ENCODE results near the gene SELENOS. TPM values are rescaled to one million over a fixed set of nuclear protein-coding genes. Genes with fewer than 3 reads are reported as not detected.

The SELENOS gene
- polyA plus RNA-seq, 1 donor from 2014 or later: 136 TPM

- H3K9ac ChIP-seq (ENCODE audit: low read length): no peak overlapping the region
- no peaks in the 10 kb centered on the region for H3K9me2 ChIP-seq (ENCODE audit: insufficient read depth, low read length)
- H3K4me2 ChIP-seq (ENCODE audit: low read length): no peak overlapping the region
- H3F3A ChIP-seq (ENCODE audit: insufficient read depth, low read length, poor library complexity, severe bottlenecking): no peaks in the 10 kb centered on the region
- no peaks in the 10 kb centered on the region for H3K9me3 ChIP-seq (ENCODE audit: low read length)
- no peaks in the 10 kb centered on the region for H4K20me1 ChIP-seq (ENCODE audit: insufficient read depth)
- no peak overlapping the region for H3K27ac ChIP-seq (ENCODE audit: low read length)
- H2AFZ ChIP-seq (ENCODE audit: low read depth, low read length): no peak overlapping the region
- no peak overlapping the region for H3K4me3 ChIP-seq (ENCODE audit: low read length)
- no peak for TF ChIP-seq EP300 (conservative IDR thresholded peaks at IDR 0.05; ENCODE audit: poor library complexity, severe bottlenecking)
- H3K79me2 ChIP-seq (replicated peaks; ENCODE audit: insufficient read depth, low read length): no peaks in the 10 kb centered on the region
- no peaks in the 10 kb centered on the region for H3K36me3 ChIP-seq (ENCODE audit: insufficient read depth, low read length)
- no peaks in the 10 kb centered on the region for H3K27me3 ChIP-seq (ENCODE audit: insufficient read depth, low read depth, low read length)
Measured at GRCh38 chr15:101318147-101318819, 41.0 kb upstream of the SELENOS start.

DNA sequence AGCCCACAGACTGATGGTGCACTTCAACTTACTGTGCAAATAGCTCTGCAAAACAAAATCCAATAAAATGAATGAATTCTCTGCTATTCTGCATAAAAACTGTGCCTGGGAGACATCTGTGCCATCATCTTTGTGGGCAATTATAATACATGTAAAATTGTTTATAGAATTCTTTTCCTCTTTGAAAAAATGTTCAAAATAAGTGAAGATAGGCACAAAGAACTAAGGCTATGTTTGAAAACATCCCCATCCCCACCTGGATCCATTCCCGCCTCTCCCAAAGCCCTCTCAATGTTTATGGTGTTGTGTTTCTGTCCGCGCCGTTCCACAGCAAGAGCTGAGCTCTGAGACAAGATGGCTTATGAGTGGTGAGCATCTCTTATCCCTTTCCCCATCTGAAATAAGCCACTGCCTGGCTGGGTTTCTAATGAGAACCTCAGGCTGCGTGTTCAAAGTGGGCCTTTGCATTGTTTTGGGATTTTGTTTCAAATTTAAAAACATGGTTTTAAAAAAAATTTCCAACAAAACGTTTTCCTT lies 40.1 kb upstream of the SELENOS start:
- Histone ChIP-seq H2AFZ (ENCODE audit: low read depth, low read length) (no peak overlapping the region), H3F3A (ENCODE audit: insufficient read depth, low read length, poor library complexity, severe bottlenecking) (no peaks in the 10 kb centered on the region), H3K4me3 (ENCODE audit: low read length) (no peak overlapping the region), H3K9me3 (ENCODE audit: low read length) (no peaks in the 10 kb centered on the region), H4K20me1 (ENCODE audit: insufficient read depth) (no peaks in the 10 kb centered on the region), H3K27me3 (ENCODE audit: insufficient read depth, low read depth, low read length) (no peaks in the 10 kb centered on the region), H3K79me2 (replicated peaks; ENCODE audit: insufficient read depth, low read length) (no peaks in the 10 kb centered on the region), H3K27ac (ENCODE audit: low read length) (no peak overlapping the region), H3K36me3 (ENCODE audit: insufficient read depth, low read length) (no peaks in the 10 kb centered on the region), H3K4me2 (ENCODE audit: low read length) (no peak overlapping the region), H3K9ac (ENCODE audit: low read length) (no peak overlapping the region), H3K9me2 (ENCODE audit: insufficient read depth, low read length) (no peaks in the 10 kb centered on the region)
- TF ChIP-seq POLR2AphosphoS5 (IDR thresholded peaks at IDR 0.05) (no peak), RAD21 (conservative IDR thresholded peaks at IDR 0.05) (no peak), TAF1 (IDR thresholded peaks at IDR 0.05; ENCODE audit: low read depth) (no peak), EZH2 (IDR thresholded peaks at IDR 0.05; ENCODE audit: borderline replicate concordance, insufficient read depth, low read length, poor library complexity, severe bottlenecking) (no peak), SMC3 (conservative IDR thresholded peaks at IDR 0.05; ENCODE audit: poor library complexity) (no peak), MXI1 (conservative IDR thresholded peaks at IDR 0.05; ENCODE audit: poor library complexity, severe bottlenecking) (no peak), REST (IDR thresholded peaks at IDR 0.05; ENCODE audit: borderline replicate concordance) (no peak), EP300 (conservative IDR thresholded peaks at IDR 0.05; ENCODE audit: poor library complexity, severe bottlenecking) (no peak)
- TF ChIP-seq, protein P1, sequence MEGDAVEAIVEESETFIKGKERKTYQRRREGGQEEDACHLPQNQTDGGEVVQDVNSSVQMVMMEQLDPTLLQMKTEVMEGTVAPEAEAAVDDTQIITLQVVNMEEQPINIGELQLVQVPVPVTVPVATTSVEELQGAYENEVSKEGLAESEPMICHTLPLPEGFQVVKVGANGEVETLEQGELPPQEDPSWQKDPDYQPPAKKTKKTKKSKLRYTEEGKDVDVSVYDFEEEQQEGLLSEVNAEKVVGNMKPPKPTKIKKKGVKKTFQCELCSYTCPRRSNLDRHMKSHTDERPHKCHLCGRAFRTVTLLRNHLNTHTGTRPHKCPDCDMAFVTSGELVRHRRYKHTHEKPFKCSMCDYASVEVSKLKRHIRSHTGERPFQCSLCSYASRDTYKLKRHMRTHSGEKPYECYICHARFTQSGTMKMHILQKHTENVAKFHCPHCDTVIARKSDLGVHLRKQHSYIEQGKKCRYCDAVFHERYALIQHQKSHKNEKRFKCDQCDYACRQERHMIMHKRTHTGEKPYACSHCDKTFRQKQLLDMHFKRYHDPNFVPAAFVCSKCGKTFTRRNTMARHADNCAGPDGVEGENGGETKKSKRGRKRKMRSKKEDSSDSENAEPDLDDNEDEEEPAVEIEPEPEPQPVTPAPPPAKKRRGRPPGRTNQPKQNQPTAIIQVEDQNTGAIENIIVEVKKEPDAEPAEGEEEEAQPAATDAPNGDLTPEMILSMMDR (IDR thresholded peaks at IDR 0.05; ENCODE audit: poor library complexity, severe bottlenecking): no peak
